Amniotic stem cell (primary cell): Measurements from ENCODE around the gene KCNJ18.
"Not testable (repeated sequence)": the region's sequence is repeated elsewhere in the genome, so short reads cannot be mapped to it uniquely, and the experiment has no call there.

Experiments
- DNase-seq: peaks from one replicate; lab custom pipeline; 2025; lab: John Stamatoyannopoulos, UW

Gene KCNJ18

GRCh38 chr17:21702940-21703640, 10.8 kb downstream of the KCNJ18 start:
- DNase-seq = not testable (repeated sequence)

- not testable (repeated sequence) for DNase-seq
Measured at GRCh38 chr17:21703891-21704872, 11.9 kb downstream of the KCNJ18 start.

GRCh38 chr17:21705021-21705601, 12.8 kb downstream of the KCNJ18 start:
- DNase-seq = no peak

- not testable (repeated sequence) for DNase-seq
Measured at GRCh38 chr17:21705746-21706145, 13.4 kb downstream of the KCNJ18 start.

- not testable (repeated sequence) for DNase-seq
Measured at GRCh38 chr17:21706546-21706945, 14.2 kb downstream of the KCNJ18 start.

- DNase-seq = not testable (repeated sequence)
Measured at GRCh38 chr17:21707131-21707530, 14.8 kb downstream of the KCNJ18 start.

GRCh38 chr17:21707711-21708611, 15.6 kb downstream of the KCNJ18 start:
- not testable (repeated sequence) for DNase-seq

GRCh38 chr17:21708612-21709535, 16.6 kb downstream of the KCNJ18 start:
- not testable (repeated sequence) for DNase-seq

- DNase-seq = not testable (repeated sequence)
Measured at GRCh38 chr17:21709994-21710393, 17.7 kb downstream of the KCNJ18 start.

- not testable (repeated sequence) for DNase-seq
Measured at GRCh38 chr17:21710486-21710885, 18.2 kb downstream of the KCNJ18 start.

- DNase-seq = no peak
Measured at GRCh38 chr17:21711182-21711581, 18.9 kb downstream of the KCNJ18 start.

GRCh38 chr17:21713020-21713419, 20.7 kb downstream of the KCNJ18 start:
- not testable (repeated sequence) for DNase-seq

- DNase-seq = not testable (repeated sequence)
Measured at GRCh38 chr17:21713631-21714030, 21.3 kb downstream of the KCNJ18 start.

GRCh38 chr17:21714676-21715075, 22.4 kb downstream of the KCNJ18 start:
- DNase-seq = not testable (repeated sequence)

- not testable (repeated sequence) for DNase-seq
Measured at GRCh38 chr17:21715877-21716276, 23.6 kb downstream of the KCNJ18 start.

- not testable (repeated sequence) for DNase-seq
Measured at GRCh38 chr17:21718971-21719370, 26.6 kb downstream of the KCNJ18 start.

- DNase-seq = not testable (repeated sequence)
Measured at GRCh38 chr17:21719511-21720226, 27.3 kb downstream of the KCNJ18 start.

GRCh38 chr17:21720566-21720965, 28.2 kb downstream of the KCNJ18 start:
- not testable (repeated sequence) for DNase-seq

- DNase-seq = not testable (repeated sequence)
Measured at GRCh38 chr17:21722268-21722667, 29.9 kb downstream of the KCNJ18 start.
